Measurements from ENCODE around the gene CCNT1. TPM values are rescaled to one million over a fixed set of nuclear protein-coding genes. Genes with fewer than 3 reads are reported as not detected.

Gene CCNT1
- total RNA-seq, 1 experiment from 2014 or later = 50.0 TPM

- H3K27me3 ChIP-seq (ENCODE audit: control insufficient read depth, insufficient read depth, low read length) = no peaks in the 10 kb centered on the region
- ATAC-seq = no peak
- no peaks in the 10 kb centered on the region for H3K9me3 ChIP-seq (ENCODE audit: control insufficient read depth, insufficient read depth, low read depth, low read length)
- H3K4me3 ChIP-seq (ENCODE audit: low read depth in 2 of 2, low read length in 2 of 2) = no peak overlapping the region
- TF ChIP-seq SIN3A (IDR thresholded peaks at IDR 0.05; ENCODE audit: borderline replicate concordance, insufficient read depth, low read depth, low read length) = no peak
- no peak for TF ChIP-seq TCF7L2 (IDR thresholded peaks at IDR 0.05; ENCODE audit: low read depth, low read length)
- TF ChIP-seq CTCF (IDR thresholded peaks at IDR 0.05) = no peak
- TF ChIP-seq, protein P1, sequence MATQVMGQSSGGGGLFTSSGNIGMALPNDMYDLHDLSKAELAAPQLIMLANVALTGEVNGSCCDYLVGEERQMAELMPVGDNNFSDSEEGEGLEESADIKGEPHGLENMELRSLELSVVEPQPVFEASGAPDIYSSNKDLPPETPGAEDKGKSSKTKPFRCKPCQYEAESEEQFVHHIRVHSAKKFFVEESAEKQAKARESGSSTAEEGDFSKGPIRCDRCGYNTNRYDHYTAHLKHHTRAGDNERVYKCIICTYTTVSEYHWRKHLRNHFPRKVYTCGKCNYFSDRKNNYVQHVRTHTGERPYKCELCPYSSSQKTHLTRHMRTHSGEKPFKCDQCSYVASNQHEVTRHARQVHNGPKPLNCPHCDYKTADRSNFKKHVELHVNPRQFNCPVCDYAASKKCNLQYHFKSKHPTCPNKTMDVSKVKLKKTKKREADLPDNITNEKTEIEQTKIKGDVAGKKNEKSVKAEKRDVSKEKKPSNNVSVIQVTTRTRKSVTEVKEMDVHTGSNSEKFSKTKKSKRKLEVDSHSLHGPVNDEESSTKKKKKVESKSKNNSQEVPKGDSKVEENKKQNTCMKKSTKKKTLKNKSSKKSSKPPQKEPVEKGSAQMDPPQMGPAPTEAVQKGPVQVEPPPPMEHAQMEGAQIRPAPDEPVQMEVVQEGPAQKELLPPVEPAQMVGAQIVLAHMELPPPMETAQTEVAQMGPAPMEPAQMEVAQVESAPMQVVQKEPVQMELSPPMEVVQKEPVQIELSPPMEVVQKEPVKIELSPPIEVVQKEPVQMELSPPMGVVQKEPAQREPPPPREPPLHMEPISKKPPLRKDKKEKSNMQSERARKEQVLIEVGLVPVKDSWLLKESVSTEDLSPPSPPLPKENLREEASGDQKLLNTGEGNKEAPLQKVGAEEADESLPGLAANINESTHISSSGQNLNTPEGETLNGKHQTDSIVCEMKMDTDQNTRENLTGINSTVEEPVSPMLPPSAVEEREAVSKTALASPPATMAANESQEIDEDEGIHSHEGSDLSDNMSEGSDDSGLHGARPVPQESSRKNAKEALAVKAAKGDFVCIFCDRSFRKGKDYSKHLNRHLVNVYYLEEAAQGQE (IDR thresholded peaks at IDR 0.05; ENCODE audit: insufficient read depth in 1 of 2, low read depth in 2 of 2, low read length in 1 of 2) = no peak
- no peak for TF ChIP-seq POLR2AphosphoS5 (IDR thresholded peaks at IDR 0.05; ENCODE audit: low read depth, low read length)
- CTCF ChIA-PET = no interaction called here
- H3K27ac ChIP-seq (ENCODE audit: low read length) = no peak overlapping the region
- BruUV-seq (replicated peaks) = no TSS peak
- H3K4me1 ChIP-seq (ENCODE audit: control insufficient read depth, insufficient read depth, low read length) = no peaks in the 10 kb centered on the region
- in situ Hi-C loops (cut with HindIII; ENCODE audit: low pct_unique_long_range_greater_than_20kb, low sequenced_read_pairs) = no loop called here
- intact Hi-C loops (cut with micrococcal nuclease; ENCODE audit: unreplicated experiment) = no loop called here
- POLR2A ChIA-PET = no interaction called here
- DNase-seq (ENCODE audit: low read depth, low spot score) = no peak
- no peaks in the 10 kb centered on the region for H3K36me3 ChIP-seq (ENCODE audit: control insufficient read depth, insufficient read depth, low read length)
Measured at GRCh38 chr12:48764521-48764920, 48.0 kb upstream of the CCNT1 start.

- Histone ChIP-seq H3K9me3 (ENCODE audit: control insufficient read depth, insufficient read depth, low read depth, low read length) (no peaks in the 10 kb centered on the region), H3K4me1 (ENCODE audit: control insufficient read depth, insufficient read depth, low read length) (no peaks in the 10 kb centered on the region), H3K4me3 (ENCODE audit: low read depth in 2 of 2, low read length in 2 of 2) (no peak overlapping the region), H3K27ac (ENCODE audit: low read length) (no peak overlapping the region), H3K27me3 (ENCODE audit: control insufficient read depth, insufficient read depth, low read length) (no peaks in the 10 kb centered on the region), H3K36me3 (ENCODE audit: control insufficient read depth, insufficient read depth, low read length) (no peaks in the 10 kb centered on the region)
- in situ Hi-C loops (cut with HindIII; ENCODE audit: low pct_unique_long_range_greater_than_20kb, low sequenced_read_pairs) = no loop called here
- ATAC-seq (no peak), DNase-seq (ENCODE audit: low read depth, low spot score) (no peak)
- intact Hi-C loops (cut with micrococcal nuclease; ENCODE audit: unreplicated experiment) = no loop called here
- BruUV-seq (replicated peaks) = no TSS peak
- CTCF ChIA-PET = interaction anchor here (0.9 kb wide), 1 partner anchor 36 kb away, joined by 6 read pairs; no protein-coding TSS in a partner anchor
- POLR2A ChIA-PET = no interaction called here
- TF ChIP-seq, protein P1 (IDR thresholded peaks at IDR 0.05; ENCODE audit: insufficient read depth in 1 of 2, low read depth in 2 of 2, low read length in 1 of 2) = no peak
- TF ChIP-seq SIN3A (IDR thresholded peaks at IDR 0.05; ENCODE audit: borderline replicate concordance, insufficient read depth, low read depth, low read length) = no peak
- TF ChIP-seq CTCF (IDR thresholded peaks at IDR 0.05) = no peak
- no peak for TF ChIP-seq POLR2AphosphoS5 (IDR thresholded peaks at IDR 0.05; ENCODE audit: low read depth, low read length)
- no peak for TF ChIP-seq TCF7L2 (IDR thresholded peaks at IDR 0.05; ENCODE audit: low read depth, low read length)
Measured at GRCh38 chr12:48758737-48759136, 42.2 kb upstream of the CCNT1 start.
